Hepatocyte (in vitro differentiated cells): ENCODE measurements around the gene C2orf81. TPM values are rescaled to one million over a fixed set of nuclear protein-coding genes. Genes with fewer than 3 reads are reported as not detected.
A peak's percentile ranks its signal among the peaks of the same experiment; 100 is the strongest.

ENCODE experiments used
- DNase-seq: peaks from one replicate; pipeline ENCODE4 v3.0.0-alpha.2; 2016; ENCODE audit warnings: low spot score
- H2AFZ ChIP-seq: fragments of 200-600 bp; sonication (generic); 2 replicates; pipeline ENCODE4 v1.6.0; 2016; ENCODE audit warnings: antibody characterized with exemption, mild to moderate bottlenecking
- H3K27ac ChIP-seq: fragments of 200-600 bp; sonication (generic); 2 replicates; pipeline ENCODE4 v1.5.1; 2016; ENCODE audit warnings: mild to moderate bottlenecking
- H3K27me3 ChIP-seq: fragments of 200-600 bp; sonication (generic); 2 replicates; pipeline ENCODE4 v1.6.1; 2016
- H3K36me3 ChIP-seq: fragments of 200-600 bp; sonication (generic); replicated peaks from 2 replicates; pipeline ENCODE4 v1.5.1; 2016; ENCODE audit warnings: low read depth; ENCODE audit not compliant: insufficient read depth
- H3K4me1 ChIP-seq: fragments of 200-600 bp; sonication (generic); 2 replicates; pipeline ENCODE4 v1.5.1; 2016; ENCODE audit warnings: mild to moderate bottlenecking, moderate library complexity; ENCODE audit not compliant: insufficient read depth
- H3K4me2 ChIP-seq: fragments of 200-600 bp; sonication (generic); 2 replicates; pipeline ENCODE4 v1.6.0; 2016
- H3K4me3 ChIP-seq: fragments of 200-600 bp; sonication (generic); 2 replicates; pipeline ENCODE4 v1.5.1; 2016; ENCODE audit warnings: mild to moderate bottlenecking
- H3K79me2 ChIP-seq: fragments of 200-600 bp; sonication (generic); 2 replicates; pipeline ENCODE4 v1.6.0; 2017; ENCODE audit warnings: mild to moderate bottlenecking
- H3K9me2 ChIP-seq: fragments of 200-600 bp; sonication (generic); replicated peaks from 2 replicates; pipeline ENCODE4 v1.6.0; 2017; ENCODE audit warnings: mild to moderate bottlenecking; ENCODE audit not compliant: insufficient read depth
- H3K9me3 ChIP-seq: fragments of 200-600 bp; sonication (generic); 2 replicates; pipeline ENCODE4 v1.5.1; 2016; ENCODE audit warnings: low read depth, mild to moderate bottlenecking
- H4K20me1 ChIP-seq: fragments of 200-600 bp; sonication (generic); 2 replicates; pipeline ENCODE4 v1.6.0; 2016; ENCODE audit warnings: mild to moderate bottlenecking; ENCODE audit not compliant: insufficient read depth, poor library complexity, severe bottlenecking
- EZH2 ChIP-seq: fragments of 200-600 bp; sonication (generic); IDR thresholded peaks from 2 replicates; pipeline ENCODE4 v1.6.1; 2016; ENCODE audit warnings: antibody characterized with exemption, mild to moderate bottlenecking, borderline replicate concordance
- EZH2phosphoT487 ChIP-seq: fragments of 200-600 bp; sonication (generic); IDR thresholded peaks from one replicate; pipeline ENCODE4 v1.6.1; 2018; ENCODE audit warnings: antibody characterized with exemption, mild to moderate bottlenecking, low read depth, moderate library complexity; ENCODE audit not compliant: unreplicated experiment, severe bottlenecking
- WGBS: methylation state at CpG from one replicate; pipeline ENCODE4 v1.1.6; 2016; ENCODE audit warnings: low lambda C conversion rate; ENCODE audit errors: missing lambda C conversion rate; 5-methylcytosine and 5-hydroxymethylcytosine counted together
- polyA plus RNA-seq: library from polyadenylated mRNA; unstranded; fragments of >200 nt; fragmentation: Nextera tagmentation; extraction: Ambion mirVana; gene quantifications from 2 replicates; pipeline ENCODE4 v1.2.1, GENCODE V29; 2016
- total RNA-seq: library from RNA; depleted of rRNA; stranded (reverse); fragments of >200 nt; gene quantifications from 2 replicates; pipeline ENCODE4 v1.2.3, GENCODE V29; 2014
- TF ChIP-seq, protein P1 (sequence below): fragments of 200-600 bp; sonication (generic); IDR thresholded peaks from 2 replicates; pipeline ENCODE4 v1.5.1; 2016; ENCODE audit warnings: antibody characterized with exemption, mild to moderate bottlenecking; ENCODE audit not compliant: poor library complexity

C2orf81 gene
- total and polyA plus RNA-seq, 2 experiments from 2014 or later, result 0.37 to 0.76 TPM

- Histone ChIP-seq H2AFZ (no peak overlapping the region), H3K9me2 (no peaks in the 10 kb centered on the region), H4K20me1 (peaks cover 46% of the 10 kb centered on the region), H3K27me3 (no peaks in the 10 kb centered on the region), H3K9me3 (no peaks in the 10 kb centered on the region), H3K79me2 (peaks cover 80% of the 10 kb centered on the region), H3K4me3 (no peak overlapping the region), H3K4me2 (no peak overlapping the region), H3K27ac (no peak overlapping the region), H3K4me1 (peaks cover 16% of the 10 kb centered on the region), H3K36me3 (no peaks in the 10 kb centered on the region)
- DNase-seq, result no peak
- WGBS, result 98% methylated on average over 43 of the region's 43 CpGs
- TF ChIP-seq EZH2, result no peak
- no peak for TF ChIP-seq EZH2phosphoT487
- TF ChIP-seq, protein P1, sequence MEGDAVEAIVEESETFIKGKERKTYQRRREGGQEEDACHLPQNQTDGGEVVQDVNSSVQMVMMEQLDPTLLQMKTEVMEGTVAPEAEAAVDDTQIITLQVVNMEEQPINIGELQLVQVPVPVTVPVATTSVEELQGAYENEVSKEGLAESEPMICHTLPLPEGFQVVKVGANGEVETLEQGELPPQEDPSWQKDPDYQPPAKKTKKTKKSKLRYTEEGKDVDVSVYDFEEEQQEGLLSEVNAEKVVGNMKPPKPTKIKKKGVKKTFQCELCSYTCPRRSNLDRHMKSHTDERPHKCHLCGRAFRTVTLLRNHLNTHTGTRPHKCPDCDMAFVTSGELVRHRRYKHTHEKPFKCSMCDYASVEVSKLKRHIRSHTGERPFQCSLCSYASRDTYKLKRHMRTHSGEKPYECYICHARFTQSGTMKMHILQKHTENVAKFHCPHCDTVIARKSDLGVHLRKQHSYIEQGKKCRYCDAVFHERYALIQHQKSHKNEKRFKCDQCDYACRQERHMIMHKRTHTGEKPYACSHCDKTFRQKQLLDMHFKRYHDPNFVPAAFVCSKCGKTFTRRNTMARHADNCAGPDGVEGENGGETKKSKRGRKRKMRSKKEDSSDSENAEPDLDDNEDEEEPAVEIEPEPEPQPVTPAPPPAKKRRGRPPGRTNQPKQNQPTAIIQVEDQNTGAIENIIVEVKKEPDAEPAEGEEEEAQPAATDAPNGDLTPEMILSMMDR, result no peak
Observed at GRCh38 chr2:74436111-74436805, 14.8 kb upstream of the C2orf81 start.

- H3K4me1 ChIP-seq, result peaks cover 16% of the 10 kb centered on the region
- H3K79me2 ChIP-seq, result peaks cover 37% of the 10 kb centered on the region
- H2AFZ ChIP-seq, result no peak overlapping the region
- H3K4me2 ChIP-seq, result no peak overlapping the region
- peak overlapping the region; percentile 69 for H3K27ac ChIP-seq
- H3K27me3 ChIP-seq, result no peaks in the 10 kb centered on the region
- 94% methylated on average over 11 of the region's 11 CpGs for WGBS
- H3K9me2 ChIP-seq, result no peaks in the 10 kb centered on the region
- H3K9me3 ChIP-seq, result no peaks in the 10 kb centered on the region
- no peak for DNase-seq
- H4K20me1 ChIP-seq, result peaks cover 14% of the 10 kb centered on the region
- TF ChIP-seq, protein P1, result no peak
- TF ChIP-seq EZH2phosphoT487 (no peak), EZH2 (no peak)
- H3K4me3 ChIP-seq, result no peak overlapping the region
- no peaks in the 10 kb centered on the region for H3K36me3 ChIP-seq
Observed at GRCh38 chr2:74430502-74430901, 9.1 kb upstream of the C2orf81 start.

- no peak overlapping the region for H3K4me3 ChIP-seq
- 85% methylated on average over 18 of the region's 18 CpGs for WGBS
- no peaks in the 10 kb centered on the region for H3K9me2 ChIP-seq
- no peak overlapping the region for H2AFZ ChIP-seq
- peak overlapping the region; percentile 69 for H3K27ac ChIP-seq
- peak; percentile 54 for DNase-seq
- no peak overlapping the region for H3K4me2 ChIP-seq
- H3K4me1 ChIP-seq, result peaks cover 16% of the 10 kb centered on the region
- H4K20me1 ChIP-seq, result peaks cover 12% of the 10 kb centered on the region
- H3K9me3 ChIP-seq, result no peaks in the 10 kb centered on the region
- no peaks in the 10 kb centered on the region for H3K36me3 ChIP-seq
- H3K79me2 ChIP-seq, result peaks cover 29% of the 10 kb centered on the region
- H3K27me3 ChIP-seq, result no peaks in the 10 kb centered on the region
- TF ChIP-seq, protein P1, result no peak
- TF ChIP-seq EZH2phosphoT487 (no peak), EZH2 (no peak)
Observed at GRCh38 chr2:74429487-74430451, 8.3 kb upstream of the C2orf81 start.
